Peyer's patch (tissue), 4 donors: Measurements from ENCODE around the gene CFAP141.

Experiments used
- CTCF ChIP-seq, 6 experiments: fragments of 450-650 bp in 4 of 6; fragments of 200-600 bp in 2 of 6; sonication (generic) in 1 of 6; IDR thresholded peaks; one replicate each; pipeline ENCODE4 v1.5.1; 2017 to 2019; ENCODE audit warnings: antibody characterized with exemption in 6 of 6, mild to moderate bottlenecking in 3 of 6, moderate library complexity in 1 of 6
- POLR2A ChIP-seq, 2 donors: fragments of 450-650 bp; IDR thresholded peaks; one replicate each; pipeline ENCODE4 v1.5.1; 2017; ENCODE audit warnings: antibody characterized with exemption in 2 of 2, mild to moderate bottlenecking in 2 of 2, moderate library complexity in 2 of 2

GRCh38 chr1:154171223-154171583, 34.9 kb downstream of the CFAP141 start:
- TF ChIP-seq CTCF (IDR thresholded peaks at IDR 0.05) (no peak), POLR2A (IDR thresholded peaks at IDR 0.05) (no peak)
